Measurements from ENCODE around the gene STK32B.

- TF ChIP-seq, protein P1, sequence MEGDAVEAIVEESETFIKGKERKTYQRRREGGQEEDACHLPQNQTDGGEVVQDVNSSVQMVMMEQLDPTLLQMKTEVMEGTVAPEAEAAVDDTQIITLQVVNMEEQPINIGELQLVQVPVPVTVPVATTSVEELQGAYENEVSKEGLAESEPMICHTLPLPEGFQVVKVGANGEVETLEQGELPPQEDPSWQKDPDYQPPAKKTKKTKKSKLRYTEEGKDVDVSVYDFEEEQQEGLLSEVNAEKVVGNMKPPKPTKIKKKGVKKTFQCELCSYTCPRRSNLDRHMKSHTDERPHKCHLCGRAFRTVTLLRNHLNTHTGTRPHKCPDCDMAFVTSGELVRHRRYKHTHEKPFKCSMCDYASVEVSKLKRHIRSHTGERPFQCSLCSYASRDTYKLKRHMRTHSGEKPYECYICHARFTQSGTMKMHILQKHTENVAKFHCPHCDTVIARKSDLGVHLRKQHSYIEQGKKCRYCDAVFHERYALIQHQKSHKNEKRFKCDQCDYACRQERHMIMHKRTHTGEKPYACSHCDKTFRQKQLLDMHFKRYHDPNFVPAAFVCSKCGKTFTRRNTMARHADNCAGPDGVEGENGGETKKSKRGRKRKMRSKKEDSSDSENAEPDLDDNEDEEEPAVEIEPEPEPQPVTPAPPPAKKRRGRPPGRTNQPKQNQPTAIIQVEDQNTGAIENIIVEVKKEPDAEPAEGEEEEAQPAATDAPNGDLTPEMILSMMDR (IDR thresholded peaks at IDR 0.05), result no peak
- no peak for TF ChIP-seq POLR2A (IDR thresholded peaks at IDR 0.05)
Measured at GRCh38 chr4:5473125-5473524, 421.8 kb downstream of the STK32B start.

Measured in lower leg skin (tissue), 3 donors.